Inferior parietal cortex (tissue), 1 donor: Measurements from ENCODE around the gene ISCA1.

ENCODE experiments used
- DNase-seq: peaks from one replicate; pipeline ENCODE4 v3.0.0-alpha.2; 2016; ENCODE audit errors: extremely low spot score

Gene ISCA1

DNA sequence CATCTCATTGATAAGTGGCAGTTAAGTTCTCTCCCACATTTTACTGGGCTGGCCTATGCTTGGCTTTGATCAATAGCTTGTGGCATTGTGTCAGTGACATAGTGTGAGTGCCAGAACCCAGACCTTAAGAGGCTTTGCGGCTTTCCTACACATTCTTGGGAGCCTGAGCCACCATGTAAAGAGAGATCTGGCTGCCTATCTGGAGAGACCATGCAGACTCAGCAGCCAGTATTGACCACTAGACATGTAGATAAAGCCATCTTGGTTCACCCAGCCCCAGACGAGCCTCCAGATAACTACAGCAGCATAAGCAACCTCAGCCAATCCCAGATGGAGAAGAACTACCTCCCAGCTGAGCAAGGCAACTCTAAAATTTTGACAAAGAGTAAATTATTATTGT lies 51.5 kb downstream of the ISCA1 start:
- no peak for DNase-seq

DNA sequence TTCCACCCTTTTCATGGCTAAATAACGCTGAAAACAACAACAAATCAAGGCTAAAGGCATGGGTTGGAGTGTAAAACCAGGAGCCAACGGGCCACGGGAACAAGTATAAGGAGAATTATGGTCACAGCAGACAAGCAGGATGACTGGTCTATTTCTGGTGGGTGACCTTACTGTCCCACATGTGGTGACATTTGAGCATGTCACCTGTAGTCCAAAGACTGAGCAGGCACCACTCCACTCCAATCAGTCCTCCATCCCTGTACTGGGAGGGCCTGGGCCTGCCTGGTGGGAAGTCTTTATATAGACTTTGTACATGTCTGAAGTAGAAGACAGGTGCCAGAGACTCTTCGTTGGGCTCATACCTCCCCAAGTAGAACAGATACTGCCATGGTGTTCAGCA lies 59.7 kb downstream of the ISCA1 start:
- no peak for DNase-seq

- no peak for DNase-seq
These were observed 62.7 kb downstream of the ISCA1 start for GRCh38 chr9:86219606-86220005.

DNA sequence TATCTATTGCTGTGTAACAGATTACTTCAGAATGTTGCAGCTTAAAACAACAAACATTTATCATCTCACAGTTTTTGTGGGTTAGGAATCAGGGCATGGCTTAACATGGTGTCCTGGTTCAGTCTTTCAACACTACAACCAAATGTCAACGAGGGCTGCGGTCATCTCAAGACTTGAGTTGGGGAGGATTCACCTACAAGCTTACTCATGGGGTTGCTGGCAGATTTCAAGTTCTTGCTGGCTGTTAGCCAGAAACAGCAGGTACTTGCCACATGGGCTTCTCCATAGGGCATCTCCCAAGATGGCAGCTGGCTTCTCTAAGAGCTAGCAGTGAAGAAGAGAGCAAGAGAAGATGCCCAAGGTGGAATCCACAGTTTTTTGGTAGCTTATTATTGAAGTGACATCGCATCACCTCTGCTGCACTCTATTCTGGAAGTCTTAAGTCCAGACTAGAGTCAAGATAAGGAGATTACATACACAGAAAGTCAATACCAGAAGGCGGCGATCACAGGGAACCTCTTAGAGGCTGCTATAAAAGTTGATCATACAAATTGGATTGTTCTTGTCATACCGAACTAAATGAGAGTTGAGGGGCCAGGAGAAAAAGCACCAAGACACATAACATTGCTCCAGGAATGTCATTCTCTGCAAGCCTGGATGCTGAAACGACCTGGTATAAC lies 65.1 kb downstream of the ISCA1 start:
- DNase-seq = no peak
